Measurements from ENCODE around the gene KSR1. TPM values are rescaled to one million over a fixed set of nuclear protein-coding genes. Genes with fewer than 3 reads are reported as not detected.
"Not testable (repeated sequence)": the region's sequence is repeated elsewhere in the genome, so short reads cannot be mapped to it uniquely, and the experiment has no call there.

Gene KSR1
- total RNA-seq, 2 experiments from 2014 or later, result 53.9 to 58.2 TPM

DNA sequence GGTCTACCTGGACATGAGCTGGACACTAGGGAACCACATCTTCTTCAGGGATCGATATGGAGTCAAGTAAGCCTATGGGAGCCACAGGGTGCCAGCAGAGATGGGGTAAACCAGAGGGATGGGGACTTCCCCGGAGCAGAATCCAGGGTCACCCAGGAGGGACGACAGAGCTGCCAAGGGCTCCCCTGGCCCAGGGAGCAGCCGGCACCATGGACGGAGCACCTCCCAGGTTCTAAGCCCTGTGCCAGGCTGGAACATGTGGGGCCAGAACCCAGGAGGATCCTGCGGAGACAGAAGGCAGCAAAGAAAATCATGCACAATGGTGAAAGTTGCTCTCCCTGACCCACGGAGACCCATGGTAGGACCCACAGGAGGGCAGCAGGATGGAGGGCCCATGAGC lies 33.6 kb upstream of the KSR1 start:
- no peaks in the 10 kb centered on the region for H3K27me3 Mint-ChIP-seq
- ATAC-seq, result no peak
- no peak overlapping the region for H3K4me3 Mint-ChIP-seq
- intact Hi-C loops (cut with micrococcal nuclease), result no loop called here
- no peaks in the 10 kb centered on the region for H3K36me3 Mint-ChIP-seq (ENCODE audit: low read depth)
- no peaks in the 10 kb centered on the region for H3K4me1 Mint-ChIP-seq (ENCODE audit: low read depth)
- no peak overlapping the region for H3K27ac Mint-ChIP-seq
- DNase-seq, result no peak
- no peaks in the 10 kb centered on the region for H3K9me3 Mint-ChIP-seq
- TF ChIP-seq, protein P1, sequence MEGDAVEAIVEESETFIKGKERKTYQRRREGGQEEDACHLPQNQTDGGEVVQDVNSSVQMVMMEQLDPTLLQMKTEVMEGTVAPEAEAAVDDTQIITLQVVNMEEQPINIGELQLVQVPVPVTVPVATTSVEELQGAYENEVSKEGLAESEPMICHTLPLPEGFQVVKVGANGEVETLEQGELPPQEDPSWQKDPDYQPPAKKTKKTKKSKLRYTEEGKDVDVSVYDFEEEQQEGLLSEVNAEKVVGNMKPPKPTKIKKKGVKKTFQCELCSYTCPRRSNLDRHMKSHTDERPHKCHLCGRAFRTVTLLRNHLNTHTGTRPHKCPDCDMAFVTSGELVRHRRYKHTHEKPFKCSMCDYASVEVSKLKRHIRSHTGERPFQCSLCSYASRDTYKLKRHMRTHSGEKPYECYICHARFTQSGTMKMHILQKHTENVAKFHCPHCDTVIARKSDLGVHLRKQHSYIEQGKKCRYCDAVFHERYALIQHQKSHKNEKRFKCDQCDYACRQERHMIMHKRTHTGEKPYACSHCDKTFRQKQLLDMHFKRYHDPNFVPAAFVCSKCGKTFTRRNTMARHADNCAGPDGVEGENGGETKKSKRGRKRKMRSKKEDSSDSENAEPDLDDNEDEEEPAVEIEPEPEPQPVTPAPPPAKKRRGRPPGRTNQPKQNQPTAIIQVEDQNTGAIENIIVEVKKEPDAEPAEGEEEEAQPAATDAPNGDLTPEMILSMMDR (IDR thresholded peaks at IDR 0.05), result no peak
- CTCF ChIA-PET, result no interaction called here
- POLR2A ChIA-PET, result no interaction called here

DNA sequence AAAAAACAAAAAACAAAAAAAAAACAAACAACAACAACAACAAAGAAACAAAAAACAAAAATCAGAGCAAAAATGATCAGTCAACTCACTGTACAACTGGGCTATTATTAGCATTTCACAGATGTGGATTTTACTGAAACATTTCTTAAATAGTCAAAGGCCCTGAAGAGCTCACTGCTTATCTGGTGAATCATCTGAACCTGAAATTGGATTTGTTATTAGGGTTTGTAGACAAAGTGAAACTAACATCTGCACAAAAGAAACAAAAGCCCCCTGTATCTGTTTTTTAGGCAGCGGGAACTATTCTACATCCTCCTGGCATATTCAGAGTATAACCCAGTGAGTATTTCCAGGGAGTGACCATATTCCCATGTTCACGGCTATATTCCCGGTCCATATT lies 32.6 kb upstream of the KSR1 start:
- Mint-ChIP-seq H3K27ac (no peak overlapping the region), H3K4me3 (no peak overlapping the region), H3K9me3 (peaks cover 2% of the 10 kb centered on the region)

DNA sequence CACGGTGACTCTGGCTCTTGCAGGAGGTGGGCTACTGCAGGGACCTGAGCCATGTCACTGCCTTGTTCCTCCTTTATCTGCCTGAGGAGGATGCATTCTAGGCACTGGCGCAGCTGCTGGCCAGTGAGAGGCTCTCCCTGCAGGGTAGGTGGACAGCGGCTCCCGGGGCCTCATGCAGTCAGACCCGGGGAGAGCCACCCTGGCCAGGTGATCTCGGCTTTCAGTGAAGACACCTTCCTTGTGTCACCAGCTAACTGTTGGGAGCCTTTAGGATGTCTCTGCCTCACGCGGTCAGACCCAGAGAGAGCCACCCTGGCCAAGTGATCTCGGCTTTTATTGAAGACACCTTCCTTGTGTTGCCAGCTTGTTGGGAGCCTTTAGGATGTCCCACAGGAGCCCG lies 31.7 kb upstream of the KSR1 start:
- DNase-seq, result no peak
- H3K36me3 Mint-ChIP-seq (ENCODE audit: low read depth), result no peaks in the 10 kb centered on the region
- H3K27me3 Mint-ChIP-seq, result no peaks in the 10 kb centered on the region
- ChIA-PET POLR2A (no interaction called here), CTCF (no interaction called here)
- H3K4me3 Mint-ChIP-seq, result no peak overlapping the region
- ATAC-seq, result no peak
- H3K9me3 Mint-ChIP-seq, result peaks cover 2% of the 10 kb centered on the region
- TF ChIP-seq, protein P1 (IDR thresholded peaks at IDR 0.05), result no peak
- H3K4me1 Mint-ChIP-seq (ENCODE audit: low read depth), result no peaks in the 10 kb centered on the region
- intact Hi-C loops (cut with micrococcal nuclease), result no loop called here
- no peak overlapping the region for H3K27ac Mint-ChIP-seq

More for the DNA sequence above, 32.6 kb upstream of the KSR1 start:
- Mint-ChIP-seq H3K4me1 (ENCODE audit: low read depth) (no peaks in the 10 kb centered on the region), H3K27me3 (no peaks in the 10 kb centered on the region), H3K36me3 (ENCODE audit: low read depth) (no peaks in the 10 kb centered on the region)
- ChIA-PET CTCF (no interaction called here), POLR2A (interaction anchor here (0.6 kb wide), 1 partner anchor 372 kb away, joined by 3 read pairs; no protein-coding TSS in a partner anchor)
- ATAC-seq (no peak), DNase-seq (no peak)
- TF ChIP-seq, protein P1 (IDR thresholded peaks at IDR 0.05), result no peak
- intact Hi-C loops (cut with micrococcal nuclease), result no loop called here

DNA sequence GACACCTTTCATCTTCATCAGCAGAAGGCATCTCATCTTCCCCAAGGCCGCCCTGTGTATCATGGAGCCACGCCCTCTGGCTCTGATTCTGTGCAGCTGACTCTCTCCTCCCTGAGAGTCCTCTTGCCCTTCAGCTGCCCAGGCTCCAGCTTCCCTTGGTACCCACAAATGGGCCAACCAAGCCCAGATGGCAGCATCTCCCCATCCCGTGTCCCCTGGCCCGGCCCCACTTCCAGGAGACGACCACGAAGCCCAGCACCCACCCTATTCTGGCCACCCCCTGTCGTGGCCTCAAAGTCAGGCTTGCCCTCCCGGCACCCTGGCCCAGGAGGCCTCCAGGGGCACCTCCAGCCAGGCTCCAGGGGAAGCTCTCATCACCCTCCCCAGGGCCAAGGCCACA lies 31.3 kb upstream of the KSR1 start:
- ChIA-PET POLR2A (no interaction called here), CTCF (no interaction called here)
- intact Hi-C loops (cut with micrococcal nuclease), result no loop called here
- Mint-ChIP-seq H3K9me3 (peaks cover 2% of the 10 kb centered on the region), H3K27me3 (no peaks in the 10 kb centered on the region), H3K27ac (no peak overlapping the region), H3K36me3 (ENCODE audit: low read depth) (no peaks in the 10 kb centered on the region), H3K4me3 (no peak overlapping the region), H3K4me1 (ENCODE audit: low read depth) (no peaks in the 10 kb centered on the region)
- DNase-seq (no peak), ATAC-seq (no peak)
- TF ChIP-seq, protein P1 (IDR thresholded peaks at IDR 0.05), result no peak

DNA sequence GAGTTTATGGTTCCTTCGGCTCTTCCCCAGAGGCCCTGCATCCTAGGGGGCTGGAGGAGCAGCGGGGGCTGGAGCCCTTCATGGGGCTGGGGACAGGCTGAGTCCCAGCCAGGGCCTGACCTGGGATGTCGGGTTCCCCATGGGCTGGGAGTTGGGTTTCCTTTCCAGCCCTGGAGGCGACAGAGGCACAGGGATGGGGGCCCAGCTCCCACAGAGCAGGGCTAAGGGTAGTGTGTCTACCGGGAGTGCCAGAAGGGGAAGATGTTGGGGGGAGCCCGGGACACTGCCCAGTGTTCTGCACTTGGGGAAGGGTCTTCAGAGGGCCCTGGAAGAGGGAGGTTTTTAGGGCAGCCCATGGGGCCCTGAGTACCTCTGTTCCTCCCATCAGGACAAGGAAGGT lies 30.7 kb upstream of the KSR1 start:
- H3K4me1 Mint-ChIP-seq (ENCODE audit: low read depth); H3K4me3 Mint-ChIP-seq; CTCF ChIA-PET; DNase-seq; H3K27me3 Mint-ChIP-seq; H3K36me3 Mint-ChIP-seq (ENCODE audit: low read depth); H3K27ac Mint-ChIP-seq; H3K9me3 Mint-ChIP-seq; POLR2A ChIA-PET; intact Hi-C loops (cut with micrococcal nuclease); ATAC-seq: not testable (repeated sequence)

DNA sequence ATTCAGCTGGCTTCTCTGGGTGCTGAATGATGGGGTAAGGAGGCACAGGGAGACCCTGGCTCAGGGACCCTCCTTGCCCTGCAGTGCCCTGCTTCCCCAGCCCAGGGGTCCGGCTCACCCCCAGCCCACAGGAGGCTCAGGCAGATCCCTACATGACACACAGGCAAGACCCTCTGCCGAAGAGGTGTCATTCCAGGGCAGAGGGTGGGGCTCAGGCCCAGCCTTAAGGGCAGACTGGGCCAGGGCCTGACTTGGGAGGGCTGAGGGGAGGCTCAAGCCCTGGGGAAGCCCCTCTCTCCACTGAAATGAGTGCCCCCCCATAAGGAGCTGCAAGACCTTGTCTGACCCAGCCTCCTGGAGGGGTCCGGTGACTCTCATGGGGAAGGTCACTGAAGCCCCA lies 30.3 kb upstream of the KSR1 start:
- CTCF ChIA-PET, result no interaction called here

DNA sequence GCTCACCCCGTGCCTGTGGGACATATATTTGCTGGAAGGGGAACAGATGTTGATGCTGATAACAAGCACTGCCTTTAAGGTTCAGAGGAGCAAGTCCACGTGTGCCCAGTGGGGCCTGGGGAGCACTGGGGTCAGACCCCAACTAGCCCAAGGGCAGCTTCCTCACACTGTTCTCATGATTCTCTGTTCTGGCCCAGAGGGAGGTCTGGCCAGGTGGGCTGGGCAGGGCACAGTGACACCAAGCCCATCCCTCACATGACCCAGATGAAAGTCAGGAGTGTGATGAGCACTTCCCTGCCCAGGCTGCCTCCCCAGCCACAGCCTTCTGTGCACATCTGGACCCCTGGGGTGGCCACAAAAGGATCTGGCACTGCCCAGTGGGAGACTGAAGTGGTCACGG lies 29.8 kb upstream of the KSR1 start:
- CTCF ChIA-PET; ATAC-seq; H3K27me3 Mint-ChIP-seq; POLR2A ChIA-PET; intact Hi-C loops (cut with micrococcal nuclease); H3K27ac Mint-ChIP-seq; DNase-seq; H3K9me3 Mint-ChIP-seq; H3K36me3 Mint-ChIP-seq (ENCODE audit: low read depth); H3K4me3 Mint-ChIP-seq; H3K4me1 Mint-ChIP-seq (ENCODE audit: low read depth): not testable (repeated sequence)

More for the DNA sequence above, 30.3 kb upstream of the KSR1 start:
- ATAC-seq, result no peak
- Mint-ChIP-seq H3K36me3 (ENCODE audit: low read depth) (no peaks in the 10 kb centered on the region), H3K9me3 (peaks cover 2% of the 10 kb centered on the region), H3K4me1 (ENCODE audit: low read depth) (no peaks in the 10 kb centered on the region), H3K4me3 (no peak overlapping the region), H3K27me3 (no peaks in the 10 kb centered on the region), H3K27ac (no peak overlapping the region)
- POLR2A ChIA-PET, result no interaction called here
- intact Hi-C loops (cut with micrococcal nuclease), result no loop called here
- TF ChIP-seq, protein P1 (IDR thresholded peaks at IDR 0.05), result no peak
- DNase-seq, result no peak

DNA sequence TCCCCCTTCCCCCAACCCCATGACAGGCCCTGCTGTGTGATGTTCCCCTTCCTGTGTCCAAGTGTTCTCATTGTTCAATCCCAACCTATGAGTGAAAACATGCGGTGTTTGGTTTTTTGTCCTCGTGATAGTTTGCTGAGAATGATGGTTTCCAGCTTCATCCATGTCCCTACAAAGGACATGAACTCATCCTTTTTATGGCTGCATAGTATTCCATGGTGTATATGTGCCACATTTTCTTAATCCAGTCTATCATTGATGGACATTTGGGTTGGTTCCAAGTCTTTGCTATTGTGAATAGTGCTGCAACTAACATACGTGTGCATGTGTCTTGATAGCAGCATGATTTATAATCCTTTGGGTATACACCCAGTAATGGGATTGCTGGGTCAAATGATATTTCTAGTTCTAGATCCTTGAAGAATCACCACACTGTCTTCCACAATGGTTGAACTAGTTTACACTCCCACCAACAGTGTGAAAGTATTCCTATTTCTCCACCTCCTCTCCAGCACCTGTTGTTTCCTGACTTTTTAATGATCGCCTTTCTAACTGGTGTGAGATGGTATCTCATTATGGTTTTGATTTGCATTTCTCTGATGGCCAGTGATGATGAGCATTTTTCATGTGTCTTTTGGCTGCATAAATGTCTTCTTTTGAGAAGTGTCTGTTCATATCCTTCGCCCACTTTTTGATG lies 28.9 kb upstream of the KSR1 start:
- H3K27ac Mint-ChIP-seq; intact Hi-C loops (cut with micrococcal nuclease); DNase-seq; H3K36me3 Mint-ChIP-seq (ENCODE audit: low read depth); H3K9me3 Mint-ChIP-seq; H3K27me3 Mint-ChIP-seq; CTCF ChIA-PET; H3K4me1 Mint-ChIP-seq (ENCODE audit: low read depth); H3K4me3 Mint-ChIP-seq; POLR2A ChIA-PET; ATAC-seq: not testable (repeated sequence)
